Measurements from ENCODE around the gene NPPA. TPM values are rescaled to one million over a fixed set of nuclear protein-coding genes. Genes with fewer than 3 reads are reported as not detected.
A peak's percentile ranks its signal among the peaks of the same experiment; 100 is the strongest.

NPPA gene
- polyA plus RNA-seq, 1 experiment, result not detected

DNA sequence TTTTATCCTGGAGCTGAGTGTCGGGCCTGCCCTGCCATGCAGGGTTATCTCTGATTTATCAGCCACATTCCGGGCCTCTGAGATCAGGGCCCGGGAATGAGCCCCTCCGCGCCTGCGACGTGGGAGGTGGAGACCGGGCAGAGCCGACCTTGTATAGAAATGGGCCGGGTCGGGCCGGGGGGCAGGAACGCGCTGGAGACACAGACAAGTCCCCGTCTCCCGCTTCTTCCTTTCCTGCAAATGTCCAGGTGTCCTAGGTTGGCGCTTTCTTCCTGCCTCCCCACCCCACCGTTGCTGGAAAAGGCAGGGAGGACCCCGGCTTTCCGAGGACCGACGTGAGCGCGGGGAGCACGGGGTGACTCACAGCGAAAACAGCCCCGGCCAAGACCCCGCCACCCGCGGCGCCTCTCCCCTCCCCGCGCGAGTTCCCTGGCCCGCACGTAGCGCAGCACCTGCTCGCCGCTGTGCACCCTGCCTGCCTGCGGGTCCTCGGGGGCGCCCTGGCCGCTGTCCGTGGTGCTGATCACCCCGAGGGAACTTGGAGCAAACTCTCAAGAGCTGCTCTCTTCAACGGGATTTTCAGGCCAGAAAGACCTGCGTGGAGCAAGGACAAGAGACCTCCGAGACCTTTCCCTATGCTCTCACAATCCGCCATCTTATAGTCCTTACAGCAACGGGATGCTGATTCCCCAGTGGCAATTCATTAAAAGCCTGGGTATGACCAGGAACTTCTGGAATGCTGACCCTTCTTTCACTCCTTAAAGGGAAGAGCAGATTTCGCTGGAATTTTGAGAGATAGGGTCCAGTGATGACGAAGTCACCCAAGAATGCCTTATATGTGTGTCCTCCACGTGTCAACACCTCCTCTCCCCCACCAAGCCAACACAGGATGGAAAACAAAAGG, 11.6 kb upstream of the NPPA start:
- ChIA-PET POLR2A (no interaction called here), CTCF (no interaction called here)
- no peak for DNase-seq (ENCODE audit: low read depth, low spot score)
- H3K27ac ChIP-seq (ENCODE audit: low read depth, low read length), result no peak overlapping the region
- no peaks in the 10 kb centered on the region for H3K9me3 ChIP-seq (ENCODE audit: control insufficient read depth, insufficient read depth, low read length)
- TF ChIP-seq, protein P1, sequence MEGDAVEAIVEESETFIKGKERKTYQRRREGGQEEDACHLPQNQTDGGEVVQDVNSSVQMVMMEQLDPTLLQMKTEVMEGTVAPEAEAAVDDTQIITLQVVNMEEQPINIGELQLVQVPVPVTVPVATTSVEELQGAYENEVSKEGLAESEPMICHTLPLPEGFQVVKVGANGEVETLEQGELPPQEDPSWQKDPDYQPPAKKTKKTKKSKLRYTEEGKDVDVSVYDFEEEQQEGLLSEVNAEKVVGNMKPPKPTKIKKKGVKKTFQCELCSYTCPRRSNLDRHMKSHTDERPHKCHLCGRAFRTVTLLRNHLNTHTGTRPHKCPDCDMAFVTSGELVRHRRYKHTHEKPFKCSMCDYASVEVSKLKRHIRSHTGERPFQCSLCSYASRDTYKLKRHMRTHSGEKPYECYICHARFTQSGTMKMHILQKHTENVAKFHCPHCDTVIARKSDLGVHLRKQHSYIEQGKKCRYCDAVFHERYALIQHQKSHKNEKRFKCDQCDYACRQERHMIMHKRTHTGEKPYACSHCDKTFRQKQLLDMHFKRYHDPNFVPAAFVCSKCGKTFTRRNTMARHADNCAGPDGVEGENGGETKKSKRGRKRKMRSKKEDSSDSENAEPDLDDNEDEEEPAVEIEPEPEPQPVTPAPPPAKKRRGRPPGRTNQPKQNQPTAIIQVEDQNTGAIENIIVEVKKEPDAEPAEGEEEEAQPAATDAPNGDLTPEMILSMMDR (IDR thresholded peaks at IDR 0.05; ENCODE audit: low read depth, low read length), result peak; percentile 43
- no peak overlapping the region for H3K4me3 ChIP-seq (ENCODE audit: low read depth, low read length)
- peaks cover 30% of the 10 kb centered on the region for H3K27me3 ChIP-seq (ENCODE audit: control insufficient read depth, insufficient read depth, low read length)

DNA sequence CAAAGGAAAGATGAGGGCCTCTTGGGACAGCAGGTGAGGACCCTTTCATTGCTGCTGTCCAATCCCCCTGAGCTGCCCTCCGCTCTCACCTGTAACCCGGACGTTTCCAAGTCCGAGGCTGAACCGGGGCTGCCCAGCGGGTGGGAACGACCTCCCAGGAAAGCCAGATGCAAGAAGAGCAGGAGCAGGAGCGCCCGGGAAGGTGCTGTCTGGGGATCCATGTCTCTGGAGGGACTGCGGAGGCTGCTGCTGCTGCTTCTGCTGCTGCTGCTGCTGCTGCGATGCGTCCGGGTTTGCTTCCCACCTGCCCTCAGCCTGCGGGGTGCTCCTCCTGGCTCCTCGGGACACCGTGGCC, 11.0 kb upstream of the NPPA start, which contains the start of gene NPPB:
Gene NPPB, minus strand, starts transcription at position 333 of the 355 bp plus-strand sequence. Its CDS starts 112 bp downstream, at position 221.
- no peaks in the 10 kb centered on the region for H3K9me3 ChIP-seq (ENCODE audit: control insufficient read depth, insufficient read depth, low read length)
- peaks cover 30% of the 10 kb centered on the region for H3K27me3 ChIP-seq (ENCODE audit: control insufficient read depth, insufficient read depth, low read length)
- H3K4me3 ChIP-seq (ENCODE audit: low read depth, low read length), result no peak within 1 kb of the TSS
- H3K27ac ChIP-seq (ENCODE audit: low read depth, low read length), result no peak within 1 kb of the TSS
- TF ChIP-seq, protein P1 (IDR thresholded peaks at IDR 0.05; ENCODE audit: low read depth, low read length), result no peak
- CTCF ChIA-PET, result no interaction called here
- no peak for DNase-seq (ENCODE audit: low read depth, low spot score)
- POLR2A ChIA-PET, result no interaction called here

DNA sequence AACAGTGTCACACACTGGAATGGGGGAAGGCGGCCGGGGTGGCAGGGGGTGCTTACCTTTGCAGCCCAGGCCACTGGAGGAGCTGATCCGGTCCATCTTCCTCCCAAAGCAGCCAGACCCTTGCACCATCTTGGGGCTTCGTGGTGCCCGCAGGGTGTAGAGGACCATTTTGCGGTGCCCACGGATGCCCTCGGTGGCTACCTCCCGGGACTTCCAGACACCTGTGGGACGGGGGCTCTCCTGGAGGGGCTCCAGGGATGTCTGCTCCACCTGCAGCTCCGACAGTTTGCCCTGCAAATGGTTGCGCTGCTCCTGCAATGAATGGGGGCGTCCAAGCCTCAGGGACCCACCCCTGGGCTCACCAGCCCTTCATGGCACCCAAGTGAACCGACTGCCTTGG, 10.6 kb upstream of the NPPA start:
- TF ChIP-seq, protein P1 (IDR thresholded peaks at IDR 0.05; ENCODE audit: low read depth, low read length), result no peak
- Histone ChIP-seq H3K27me3 (ENCODE audit: control insufficient read depth, insufficient read depth, low read length) (peaks cover 30% of the 10 kb centered on the region), H3K4me3 (ENCODE audit: low read depth, low read length) (no peak overlapping the region), H3K27ac (ENCODE audit: low read depth, low read length) (no peak overlapping the region), H3K9me3 (ENCODE audit: control insufficient read depth, insufficient read depth, low read length) (no peaks in the 10 kb centered on the region)
- ChIA-PET POLR2A (no interaction called here), CTCF (interaction anchor here (1.6 kb wide), 1 partner anchor 20 kb away, joined by 3 read pairs; no protein-coding TSS in a partner anchor)
- no peak for DNase-seq (ENCODE audit: low read depth, low spot score)

DNA sequence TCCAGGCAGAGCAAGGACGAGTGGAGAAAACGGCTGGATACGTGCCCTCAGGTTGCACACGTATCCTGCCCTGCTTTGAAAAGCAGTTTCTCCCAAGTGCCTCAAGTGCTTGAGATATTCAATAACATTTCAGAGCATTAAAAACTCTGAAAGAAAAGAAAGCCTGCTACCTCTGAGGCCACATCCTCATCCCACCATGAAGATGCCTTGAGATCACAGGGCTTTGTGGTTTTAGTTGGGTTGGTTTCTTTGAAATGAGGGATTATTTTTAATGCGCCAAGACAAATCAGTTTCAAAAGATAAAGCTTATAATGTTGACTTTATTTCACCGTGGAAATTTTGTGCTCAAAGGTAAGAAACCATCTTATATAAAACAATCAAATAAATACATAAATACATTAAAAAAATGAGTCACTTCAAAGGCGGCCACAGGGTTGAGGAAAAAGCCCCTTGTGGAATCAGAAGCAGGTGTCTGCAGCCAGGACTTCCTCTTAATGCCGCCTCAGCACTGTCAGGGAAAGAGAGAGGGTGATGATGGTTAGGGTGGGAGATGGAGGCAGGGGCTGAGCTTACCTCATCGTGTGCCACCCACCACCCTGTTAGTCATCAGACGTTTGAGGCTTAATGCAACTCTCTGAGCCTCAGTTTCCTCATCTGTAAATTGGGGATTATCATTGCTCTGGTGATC, 9.7 kb upstream of the NPPA start:
- TF ChIP-seq, protein P1 (IDR thresholded peaks at IDR 0.05; ENCODE audit: low read depth, low read length), result no peak
- no peak overlapping the region for H3K27ac ChIP-seq (ENCODE audit: low read depth, low read length)
- H3K27me3 ChIP-seq (ENCODE audit: control insufficient read depth, insufficient read depth, low read length), result peaks cover 32% of the 10 kb centered on the region
- H3K9me3 ChIP-seq (ENCODE audit: control insufficient read depth, insufficient read depth, low read length), result no peaks in the 10 kb centered on the region
- ChIA-PET POLR2A (no interaction called here), CTCF (interaction anchor here (1.6 kb wide), 1 partner anchor 19 kb away, joined by 3 read pairs; no protein-coding TSS in a partner anchor)
- H3K4me3 ChIP-seq (ENCODE audit: low read depth, low read length), result no peak overlapping the region
- no peak for DNase-seq (ENCODE audit: low read depth, low spot score)

DNA sequence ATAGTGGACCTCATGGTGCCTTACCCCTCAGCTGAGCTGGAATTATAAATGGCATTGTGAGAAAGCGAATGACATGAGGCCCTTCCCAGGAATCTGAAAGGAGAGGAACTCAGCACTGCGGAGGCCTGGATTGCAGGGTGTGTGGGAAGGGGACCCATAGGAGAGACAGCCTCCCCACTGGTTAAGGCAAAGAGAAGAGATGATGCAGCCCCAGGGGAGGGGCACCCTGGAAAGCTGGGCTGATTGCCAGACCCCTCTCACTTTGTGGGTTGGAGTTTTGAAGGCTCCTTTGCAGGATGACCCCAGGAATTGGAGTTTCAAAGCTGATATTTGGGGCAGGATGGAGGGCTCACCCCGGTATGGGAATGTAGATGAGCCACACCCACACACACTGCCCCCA, 9.1 kb upstream of the NPPA start:
- CTCF ChIA-PET, result interaction anchor here (1.6 kb wide), 1 partner anchor 18 kb away, joined by 3 read pairs; no protein-coding TSS in a partner anchor

More for the DNA sequence above, 9.1 kb upstream of the NPPA start:
- Histone ChIP-seq H3K9me3 (ENCODE audit: control insufficient read depth, insufficient read depth, low read length) (no peaks in the 10 kb centered on the region), H3K27me3 (ENCODE audit: control insufficient read depth, insufficient read depth, low read length) (peaks cover 30% of the 10 kb centered on the region), H3K27ac (ENCODE audit: low read depth, low read length) (no peak overlapping the region), H3K4me3 (ENCODE audit: low read depth, low read length) (no peak overlapping the region)
- POLR2A ChIA-PET, result no interaction called here
- no peak for DNase-seq (ENCODE audit: low read depth, low spot score)
- TF ChIP-seq, protein P1 (IDR thresholded peaks at IDR 0.05; ENCODE audit: low read depth, low read length), result no peak

Data from AG04450 (cell line).